ENCODE data around the gene M6PR.
"Not testable (repeated sequence)": the region's sequence is repeated elsewhere in the genome, so short reads cannot be mapped to it uniquely, and the experiment has no call there.

M6PR gene

GRCh38 chr12:8911606-8912268 lies 37.7 kb downstream of the M6PR start:
- peaks cover 11% of the 10 kb centered on the region for H3K4me1 Mint-ChIP-seq
- no peak overlapping the region for H3K27ac Mint-ChIP-seq
- no peaks in the 10 kb centered on the region for H3K36me3 Mint-ChIP-seq (ENCODE audit: low read depth)
- no peak overlapping the region for H3K4me3 Mint-ChIP-seq
- no peak for DNase-seq
- no peaks in the 10 kb centered on the region for H3K9me3 Mint-ChIP-seq
- no peaks in the 10 kb centered on the region for H3K27me3 Mint-ChIP-seq
- no peak for ATAC-seq

GRCh38 chr12:8909752-8910151 lies 39.7 kb downstream of the M6PR start:
- no peaks in the 10 kb centered on the region for H3K36me3 Mint-ChIP-seq (ENCODE audit: low read depth)
- ATAC-seq (no peak), DNase-seq (no peak)
- no peak overlapping the region for H3K27ac Mint-ChIP-seq
- no peaks in the 10 kb centered on the region for H3K9me3 Mint-ChIP-seq
- H3K4me1 Mint-ChIP-seq: peaks cover 11% of the 10 kb centered on the region
- no peaks in the 10 kb centered on the region for H3K27me3 Mint-ChIP-seq
- H3K4me3 Mint-ChIP-seq: no peak overlapping the region

DNA sequence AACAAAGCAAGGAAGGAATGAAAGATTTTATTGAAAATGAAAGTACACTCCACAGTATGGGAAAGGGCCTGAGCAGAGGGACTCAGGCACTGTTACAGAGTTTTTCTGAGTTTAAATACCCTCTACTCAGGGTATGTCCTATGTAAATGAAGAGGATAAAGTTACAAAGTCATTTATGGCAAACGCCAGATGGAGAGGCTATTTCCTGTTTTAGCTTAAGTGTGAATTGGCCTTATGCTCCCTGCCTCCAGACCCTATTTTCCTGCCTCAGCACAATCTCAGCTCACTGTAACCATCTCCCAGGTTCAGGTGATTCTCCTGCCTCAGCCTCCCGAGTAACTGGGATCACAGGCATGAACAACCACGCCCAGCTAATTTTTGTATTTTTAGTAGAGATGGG lies 41.9 kb downstream of the M6PR start:
- Mint-ChIP-seq H3K27me3 (peaks cover 3% of the 10 kb centered on the region), H3K27ac (no peak overlapping the region), H3K4me1 (peaks cover 12% of the 10 kb centered on the region), H3K36me3 (ENCODE audit: low read depth) (no peaks in the 10 kb centered on the region), H3K4me3 (no peak overlapping the region), H3K9me3 (no peaks in the 10 kb centered on the region)
- ATAC-seq (no peak), DNase-seq (no peak)

DNA sequence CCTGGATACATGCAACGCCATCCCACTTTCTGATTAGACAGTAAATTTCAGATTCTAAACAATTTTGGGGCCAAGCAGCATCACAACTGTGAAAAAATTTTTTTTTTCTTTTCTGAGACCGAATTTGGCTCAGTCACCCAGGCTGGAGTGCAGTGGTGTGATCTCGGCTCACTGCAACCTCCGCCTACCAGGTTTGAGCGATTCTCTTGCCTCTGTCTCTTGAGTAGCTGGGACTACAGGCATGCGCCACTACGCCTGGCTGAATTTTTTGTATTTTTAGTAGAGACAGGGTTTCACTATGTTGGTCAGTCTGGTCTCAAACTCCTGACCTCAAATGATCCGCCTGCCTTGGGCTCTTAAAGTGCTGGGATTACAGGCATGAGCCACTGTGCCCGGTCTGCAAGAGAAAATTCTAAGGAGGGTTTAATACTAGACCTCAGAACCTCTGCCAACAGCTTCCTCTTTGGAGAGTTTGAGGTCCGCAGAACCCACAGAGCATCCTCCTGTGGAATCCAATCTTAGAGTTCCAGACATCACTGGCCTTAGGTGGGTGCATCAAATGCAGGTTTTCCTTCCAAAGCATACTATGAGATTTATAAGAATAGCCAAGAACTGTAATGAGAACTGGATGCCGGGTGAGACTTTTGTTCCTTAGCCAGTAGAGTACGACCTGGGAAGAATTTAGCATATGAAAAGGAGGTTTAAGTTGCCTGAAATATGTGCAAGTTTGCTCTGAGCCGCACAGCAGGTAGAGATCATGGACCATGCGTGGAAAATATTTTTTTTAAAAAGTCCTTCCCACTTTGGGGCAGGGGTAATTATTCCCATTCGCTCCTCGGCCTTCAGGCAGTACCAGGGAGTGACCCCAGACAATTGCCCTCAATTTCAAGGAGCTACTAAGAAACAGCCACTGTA lies 42.9 kb downstream of the M6PR start:
- Mint-ChIP-seq H3K4me1 (peaks cover 10% of the 10 kb centered on the region), H3K27ac (no peak overlapping the region), H3K9me3 (no peaks in the 10 kb centered on the region), H3K27me3 (peaks cover 3% of the 10 kb centered on the region), H3K4me3 (no peak overlapping the region), H3K36me3 (ENCODE audit: low read depth) (no peaks in the 10 kb centered on the region)
- ATAC-seq: no peak
- DNase-seq: no peak

DNA sequence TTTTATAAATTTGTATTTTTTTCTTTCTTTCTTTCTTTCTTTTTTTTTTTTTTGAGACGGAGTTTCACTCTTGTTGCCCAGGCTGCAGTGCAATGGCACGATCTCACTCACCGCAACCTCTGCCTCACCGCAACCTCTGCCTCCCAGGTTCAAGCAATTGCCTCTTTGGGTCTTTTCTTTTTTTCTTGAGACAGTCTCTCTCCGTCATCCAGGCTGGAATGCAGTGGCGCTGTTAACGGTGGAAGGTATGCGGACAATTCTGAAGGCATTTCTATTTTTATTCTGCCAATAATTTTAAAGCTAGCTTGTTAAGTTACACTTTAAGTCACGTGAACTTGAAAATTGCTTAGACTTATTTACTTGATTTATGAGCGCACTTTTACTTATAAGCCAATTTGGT lies 43.9 kb downstream of the M6PR start:
- Mint-ChIP-seq H3K27ac (no peak overlapping the region), H3K4me3 (no peak overlapping the region), H3K36me3 (ENCODE audit: low read depth) (no peaks in the 10 kb centered on the region), H3K9me3 (no peaks in the 10 kb centered on the region), H3K4me1 (peaks cover 10% of the 10 kb centered on the region), H3K27me3 (peaks cover 3% of the 10 kb centered on the region)
- ATAC-seq (no peak), DNase-seq (no peak)

GRCh38 chr12:8904665-8905064 lies 44.8 kb downstream of the M6PR start:
- ATAC-seq (no peak), DNase-seq (no peak)
- H3K4me1 Mint-ChIP-seq: peaks cover 10% of the 10 kb centered on the region
- no peak overlapping the region for H3K27ac Mint-ChIP-seq
- peaks cover 3% of the 10 kb centered on the region for H3K27me3 Mint-ChIP-seq
- H3K36me3 Mint-ChIP-seq (ENCODE audit: low read depth): no peaks in the 10 kb centered on the region
- H3K9me3 Mint-ChIP-seq: no peaks in the 10 kb centered on the region
- H3K4me3 Mint-ChIP-seq: no peak overlapping the region

DNA sequence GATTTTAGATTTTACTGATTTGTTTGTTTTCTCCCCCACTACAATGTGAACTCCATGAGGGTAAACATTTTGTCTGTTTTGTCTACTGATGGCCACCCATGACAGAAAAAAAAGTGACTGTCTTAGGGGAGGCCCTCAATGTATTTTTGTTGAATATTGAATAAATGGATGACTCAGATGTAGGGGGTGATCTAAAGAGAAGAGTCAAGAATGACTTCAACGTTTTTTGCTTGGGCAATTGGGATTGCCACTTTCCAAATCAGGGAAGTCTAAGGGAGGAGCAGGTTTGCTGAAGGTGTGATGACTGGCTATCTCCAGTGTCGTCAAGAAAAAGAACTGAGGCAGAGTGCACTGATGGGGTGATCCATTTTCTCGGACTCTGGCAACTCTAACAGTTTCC lies 45.8 kb downstream of the M6PR start:
- peaks cover 10% of the 10 kb centered on the region for H3K4me1 Mint-ChIP-seq
- no peak overlapping the region for H3K27ac Mint-ChIP-seq
- no peaks in the 10 kb centered on the region for H3K36me3 Mint-ChIP-seq (ENCODE audit: low read depth)
- H3K27me3 Mint-ChIP-seq: peaks cover 3% of the 10 kb centered on the region
- DNase-seq: no peak
- no peak overlapping the region for H3K4me3 Mint-ChIP-seq
- H3K9me3 Mint-ChIP-seq: no peaks in the 10 kb centered on the region
- no peak for ATAC-seq

DNA sequence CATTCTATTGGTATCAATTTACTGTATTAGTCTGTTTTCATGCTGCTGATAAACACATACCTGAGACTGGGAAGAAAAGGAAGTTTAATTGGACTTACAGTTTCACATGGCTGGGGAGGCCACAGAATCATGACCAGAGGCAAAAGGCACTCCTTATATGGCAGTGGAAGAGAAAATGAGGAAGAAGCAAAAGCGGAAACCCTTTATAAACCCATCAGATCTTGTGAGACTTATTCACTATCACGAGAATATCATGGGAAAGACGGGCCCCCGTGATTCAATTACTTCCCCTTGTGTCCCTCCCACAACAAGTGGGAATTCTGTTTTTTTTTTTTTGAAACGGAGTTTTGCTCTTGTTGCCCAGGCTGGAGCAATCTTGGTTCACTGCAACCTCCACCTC lies 46.7 kb downstream of the M6PR start:
- not testable (repeated sequence) for H3K27me3 Mint-ChIP-seq; H3K27ac Mint-ChIP-seq; H3K9me3 Mint-ChIP-seq; H3K36me3 Mint-ChIP-seq (ENCODE audit: low read depth); DNase-seq; ATAC-seq; H3K4me1 Mint-ChIP-seq; H3K4me3 Mint-ChIP-seq

DNA sequence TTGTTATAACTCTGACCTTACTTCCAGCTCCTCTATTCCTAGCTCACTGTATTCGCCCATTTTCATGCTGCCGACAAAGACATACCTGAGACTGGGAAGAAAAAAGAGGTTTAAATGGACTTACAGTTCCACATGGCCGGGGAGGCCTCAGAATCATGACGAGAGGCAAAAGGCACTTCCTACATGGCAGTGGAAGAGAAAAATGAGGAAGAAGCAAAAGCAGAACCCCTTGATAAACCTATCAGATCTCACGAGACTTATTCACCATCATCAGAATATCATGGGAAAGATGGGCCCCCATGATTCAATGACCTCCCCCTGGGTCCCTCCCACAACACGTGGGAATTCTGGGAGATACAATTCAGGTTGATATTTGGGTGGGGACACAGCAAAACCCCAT lies 49.6 kb downstream of the M6PR start:
- H3K4me3 Mint-ChIP-seq: no peak overlapping the region
- no peaks in the 10 kb centered on the region for H3K36me3 Mint-ChIP-seq (ENCODE audit: low read depth)
- H3K27ac Mint-ChIP-seq: no peak overlapping the region
- peaks cover 3% of the 10 kb centered on the region for H3K27me3 Mint-ChIP-seq
- no peak for DNase-seq
- peaks cover 14% of the 10 kb centered on the region for H3K4me1 Mint-ChIP-seq
- H3K9me3 Mint-ChIP-seq: no peaks in the 10 kb centered on the region
- no peak for ATAC-seq

- Mint-ChIP-seq H3K27me3 (no peaks in the 10 kb centered on the region), H3K27ac (no peak overlapping the region), H3K4me3 (no peak overlapping the region), H3K4me1 (peaks cover 10% of the 10 kb centered on the region), H3K36me3 (ENCODE audit: low read depth) (no peaks in the 10 kb centered on the region), H3K9me3 (no peaks in the 10 kb centered on the region)
- ATAC-seq: no peak
- no peak for DNase-seq
These were observed 52.4 kb downstream of the M6PR start for GRCh38 chr12:8897081-8897480.

- H3K4me1 Mint-ChIP-seq: peaks cover 14% of the 10 kb centered on the region
- DNase-seq: no peak
- ATAC-seq: no peak
- H3K27ac Mint-ChIP-seq: no peak overlapping the region
- H3K36me3 Mint-ChIP-seq (ENCODE audit: low read depth): no peaks in the 10 kb centered on the region
- H3K27me3 Mint-ChIP-seq: no peaks in the 10 kb centered on the region
- no peak overlapping the region for H3K4me3 Mint-ChIP-seq
- no peaks in the 10 kb centered on the region for H3K9me3 Mint-ChIP-seq
These were observed 54.5 kb downstream of the M6PR start for GRCh38 chr12:8894986-8895385.

DNA sequence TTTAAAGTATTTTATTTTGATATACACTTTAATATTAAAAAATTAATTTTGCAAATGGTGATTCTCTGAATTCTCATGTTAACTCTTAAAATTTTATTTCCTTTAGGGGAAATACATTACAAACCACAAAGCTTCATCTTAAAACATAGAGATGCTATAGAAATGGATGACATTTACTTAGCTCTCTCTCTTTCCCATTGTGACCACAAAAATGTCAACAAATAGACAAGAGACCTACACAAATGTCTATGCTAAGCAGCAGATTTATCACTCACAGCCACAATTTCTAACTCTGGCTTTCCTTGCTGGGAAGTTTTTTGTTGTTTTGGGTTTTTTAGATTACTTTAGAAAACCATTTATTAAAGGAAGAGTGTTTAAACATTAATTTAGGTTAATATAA lies 55.1 kb downstream of the M6PR start:
- no peaks in the 10 kb centered on the region for H3K27me3 Mint-ChIP-seq
- DNase-seq: no peak
- peaks cover 14% of the 10 kb centered on the region for H3K4me1 Mint-ChIP-seq
- no peaks in the 10 kb centered on the region for H3K36me3 Mint-ChIP-seq (ENCODE audit: low read depth)
- H3K9me3 Mint-ChIP-seq: no peaks in the 10 kb centered on the region
- H3K4me3 Mint-ChIP-seq: no peak overlapping the region
- no peak overlapping the region for H3K27ac Mint-ChIP-seq
- peak; percentile 66 for ATAC-seq

- no peak overlapping the region for H3K4me3 Mint-ChIP-seq
- DNase-seq (no peak), ATAC-seq (no peak)
- H3K4me1 Mint-ChIP-seq: peaks cover 14% of the 10 kb centered on the region
- no peaks in the 10 kb centered on the region for H3K9me3 Mint-ChIP-seq
- no peaks in the 10 kb centered on the region for H3K27me3 Mint-ChIP-seq
- no peak overlapping the region for H3K27ac Mint-ChIP-seq
- no peaks in the 10 kb centered on the region for H3K36me3 Mint-ChIP-seq (ENCODE audit: low read depth)
These were observed 57.5 kb downstream of the M6PR start for GRCh38 chr12:8891976-8892375.

Data from activated naive CD8-positive, alpha-beta T cell treated with anti-CD3 and anti-CD28 coated beads, Interleukin-2, amount 50 U/mL, for 24 hours (primary cell).